IMR-90 (cell line): ENCODE data around the gene CALHM3. TPM values are rescaled to one million over a fixed set of nuclear protein-coding genes. Genes with fewer than 3 reads are reported as not detected.
"Not testable (repeated sequence)": the region's sequence is repeated elsewhere in the genome, so short reads cannot be mapped to it uniquely, and the experiment has no call there.

ENCODE experiments used
- ATAC-seq: fragments of 200-7000 bp; cut with Tn5 transposase; 2 replicates; pipeline ENCODE4 v1.9.1; 2020; ENCODE audit warnings: low read depth, mild to moderate bottlenecking, moderate library complexity
- BruUV-seq: library from RNA; stranded (reverse); fragments of 400-500 nt; replicated peaks from 2 replicates; lab custom pipeline; 2021; lab: Mats Ljungman, UMichigan
- CTCF ChIA-PET: fragments of 300-600 bp; formaldehyde crosslinking; extraction: SDS; loops from one replicate; lab custom pipeline; 2021; ENCODE audit warnings: antibody characterized with exemption; lab: Yijun Ruan, JAX
- POLR2A ChIA-PET: fragments of 300-600 bp; sonication (Branson Sonifier 250); formaldehyde crosslinking; loops from one replicate; lab custom pipeline; 2022; ENCODE audit warnings: antibody characterized with exemption; ENCODE audit not compliant: unreplicated experiment; lab: Charles Lee
- DNase-seq: peaks from one replicate; pipeline ENCODE4 v3.0.0; 2013
- H2AFZ ChIP-seq: replicated peaks from 2 replicates; pipeline ENCODE3; 2013; ENCODE audit warnings: low read length, mild to moderate bottlenecking; ENCODE audit not compliant: poor library complexity
- H2AK5ac ChIP-seq: 2 replicates; pipeline ENCODE4 v1.6.1; 2013; ENCODE audit warnings: low read depth, low read length, inconsistent platforms
- H2AK9ac ChIP-seq: replicated peaks from 2 replicates; pipeline ENCODE3; 2013; ENCODE audit warnings: mild to moderate bottlenecking, low read depth, low read length, moderate library complexity; ENCODE audit not compliant: poor library complexity
- H2BK120ac ChIP-seq: 2 replicates; pipeline ENCODE4 v1.6.1; 2013; ENCODE audit warnings: low read depth, low read length, inconsistent platforms
- H2BK15ac ChIP-seq: 3 replicates; pipeline ENCODE4 v1.6.1; 2013; ENCODE audit warnings: low read depth, low read length, inconsistent platforms
- H2BK20ac ChIP-seq: 2 replicates; pipeline ENCODE4 v1.6.1; 2013; ENCODE audit warnings: low read depth, mild to moderate bottlenecking, inconsistent platforms, low read length, moderate library complexity
- H2BK5ac ChIP-seq: 2 replicates; pipeline ENCODE4 v1.6.1; 2013; ENCODE audit warnings: mild to moderate bottlenecking, low read depth, low read length, inconsistent platforms; ENCODE audit not compliant: poor library complexity, severe bottlenecking
- H3K14ac ChIP-seq: replicated peaks from 2 replicates; pipeline ENCODE4 v1.6.1; 2013; ENCODE audit warnings: low read depth, low read length, inconsistent platforms
- H3K18ac ChIP-seq: 2 replicates; pipeline ENCODE4 v1.6.1; 2013; ENCODE audit warnings: low read depth, low read length, control low read depth
- H3K23ac ChIP-seq: 2 replicates; pipeline ENCODE4 v1.6.1; 2013; ENCODE audit warnings: low read depth, low read length, inconsistent platforms
- H3K27ac ChIP-seq: 2 replicates; pipeline ENCODE4 v1.5.1; 2013; ENCODE audit warnings: mild to moderate bottlenecking, control low read depth, low read length; ENCODE audit not compliant: insufficient read depth
- H3K27me3 ChIP-seq: 2 replicates; pipeline ENCODE4 v1.6.1; 2013; ENCODE audit warnings: low read length; ENCODE audit not compliant: control insufficient read depth, insufficient read depth
- H3K36me3 ChIP-seq: 2 replicates; pipeline ENCODE4 v1.6.1; 2013; ENCODE audit warnings: low read length, mixed read lengths; ENCODE audit not compliant: control insufficient read depth, insufficient read depth
- H3K4ac ChIP-seq: 2 replicates; pipeline ENCODE4 v1.6.1; 2013; ENCODE audit warnings: low read depth, low read length, inconsistent platforms
- H3K4me1 ChIP-seq: 2 replicates; pipeline ENCODE4 v1.6.1; 2013; ENCODE audit warnings: low read length, mixed read lengths; ENCODE audit not compliant: control insufficient read depth, insufficient read depth
- H3K4me2 ChIP-seq: 2 replicates; pipeline ENCODE4 v1.6.1; 2013; ENCODE audit warnings: low read depth, mild to moderate bottlenecking, control low read depth, low read length, moderate library complexity
- H3K4me3 ChIP-seq: 2 replicates; pipeline ENCODE4 v1.5.1; 2013; ENCODE audit warnings: low read depth, mild to moderate bottlenecking, control low read depth, low read length, moderate library complexity; ENCODE audit not compliant: insufficient read depth
- H3K56ac ChIP-seq: 2 replicates; pipeline ENCODE4 v1.6.1; 2013; ENCODE audit warnings: low read length, inconsistent platforms; ENCODE audit not compliant: insufficient read depth; ENCODE audit errors: extremely low read depth
- H3K79me1 ChIP-seq, 2 experiments: 2 replicates each; pipeline ENCODE4 v1.6.1; 2013; ENCODE audit warnings: low read length in 2 of 2, inconsistent platforms in 1 of 2, low read depth in 1 of 2
- H3K9ac ChIP-seq: 2 replicates; pipeline ENCODE4 v1.6.1; 2013; ENCODE audit warnings: low read depth, low read length, control low read depth
- H3K9me1 ChIP-seq: 2 replicates; pipeline ENCODE4 v1.6.1; 2013; ENCODE audit warnings: low read length, inconsistent platforms; ENCODE audit not compliant: insufficient read depth
- H3K9me3 ChIP-seq: 2 replicates; pipeline ENCODE4 v1.6.1; 2013; ENCODE audit warnings: low read length; ENCODE audit not compliant: control insufficient read depth, insufficient read depth
- H4K20me1 ChIP-seq: 2 replicates; pipeline ENCODE4 v1.6.1; 2013; ENCODE audit warnings: low read length, inconsistent platforms; ENCODE audit not compliant: insufficient read depth
- H4K5ac ChIP-seq: 2 replicates; pipeline ENCODE4 v1.6.1; 2013; ENCODE audit warnings: mild to moderate bottlenecking, low read depth, low read length, control low read depth
- H4K8ac ChIP-seq, 2 experiments: 2 replicates each; pipeline ENCODE4 v1.6.1; 2013; ENCODE audit warnings: low read depth in 2 of 2, low read length in 2 of 2, control low read depth in 1 of 2, inconsistent platforms in 1 of 2
- H4K91ac ChIP-seq: 2 replicates; pipeline ENCODE4 v1.6.1; 2013; ENCODE audit warnings: low read depth, low read length, inconsistent platforms; ENCODE audit not compliant: insufficient read depth
- WGBS, 2 experiments: methylation state at CpG; one replicate each; pipeline versions ENCODE4 v1.1.5 to v1.1.7; 2013; ENCODE audit warnings: missing lambda C conversion rate in 2 of 2; ENCODE audit not compliant: insufficient read length in 1 of 2; ENCODE audit errors: extremely low coverage in 2 of 2; 5-methylcytosine and 5-hydroxymethylcytosine counted together
- dilution Hi-C: fragments of 300-500 bp; cut with HindIII; formaldehyde crosslinking; loops from one replicate; pipeline ENCODE4 v1.14.3; 2018; ENCODE audit warnings: low sequenced_read_pairs; ENCODE audit not compliant: unreplicated experiment
- in situ Hi-C: fragments of 300-500 bp; cut with MboI; formaldehyde crosslinking; loops from 3 replicates; pipeline ENCODE4 v1.14.3; 2019; ENCODE audit warnings: low sequenced_read_pairs, inconsistent platforms, mixed read lengths
- intact Hi-C: fragments of 100-400 bp; cut with micrococcal nuclease; formaldehyde crosslinking; loops from 2 replicates; pipeline ENCODE4 v1.10.0; 2022
- polyA plus RNA-seq, 3 experiments: library from polyadenylated mRNA; depleted of rRNA; stranded (reverse); fragments of >200 nt; gene quantifications; 2 replicates each; pipeline ENCODE4 v1.2.3, GENCODE V29; 2012; ENCODE audit warnings: low replicate concordance in 1 of 3
- total RNA-seq: library from RNA; depleted of rRNA; stranded (reverse); fragments of >200 nt; gene quantifications from 2 replicates; pipeline ENCODE4 v1.2.3, GENCODE V29; 2012

The CALHM3 gene
- total and polyA plus RNA-seq, 2 of the 4 experiments (the other 2 are of a cell fraction): not detected

DNA sequence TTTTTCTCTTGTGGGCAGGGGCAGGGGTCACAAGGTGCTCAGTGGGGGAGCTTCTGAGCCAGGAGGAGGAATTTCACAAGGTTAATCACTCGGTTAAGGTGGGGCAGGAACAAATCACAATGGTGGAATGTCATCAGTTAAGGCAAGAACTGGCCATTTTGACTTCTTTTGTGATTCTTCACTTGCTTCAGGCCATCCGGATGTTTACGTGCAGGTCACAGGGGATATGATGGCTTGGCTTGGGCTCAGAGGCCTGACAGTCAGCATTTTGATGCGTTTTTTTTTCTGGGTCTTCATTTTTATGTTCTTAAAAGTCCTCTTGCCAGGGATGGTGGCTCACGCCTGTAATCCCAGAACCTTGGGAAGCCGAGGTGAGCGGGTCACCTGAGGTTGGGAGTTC lies 43.0 kb upstream of the CALHM3 start:
- in situ Hi-C loops, intact Hi-C loops, H3K9me3 ChIP-seq, H4K20me1 ChIP-seq, H3K36me3 ChIP-seq, H2BK5ac ChIP-seq, H4K5ac ChIP-seq, H3K27ac ChIP-seq, H2AK5ac ChIP-seq, H3K9ac ChIP-seq, H3K18ac ChIP-seq, H2BK15ac ChIP-seq, H3K14ac ChIP-seq, H3K9me1 ChIP-seq, H3K23ac ChIP-seq, H4K91ac ChIP-seq, H2AFZ ChIP-seq, H2AK9ac ChIP-seq, ATAC-seq, H4K8ac ChIP-seq, H2BK120ac ChIP-seq, dilution Hi-C loops, BruUV-seq, H3K56ac ChIP-seq, H3K4me3 ChIP-seq, DNase-seq, H3K4me2 ChIP-seq, H3K4me1 ChIP-seq, H3K4ac ChIP-seq, H2BK20ac ChIP-seq, H3K79me1 ChIP-seq: not testable (repeated sequence)
- CTCF ChIA-PET: interaction anchor here (0.6 kb wide), 1 partner anchor 328 kb away, joined by 3 read pairs; no protein-coding TSS in a partner anchor
- H3K27me3 ChIP-seq: peaks cover 31% of the 10 kb centered on the region
- WGBS, 2 experiments: 52% methylated on average over 4 of the region's 7 CpGs; no CpG with 5 or more reads in 1 of the 2 experiments
- POLR2A ChIA-PET: interaction anchor here (0.6 kb wide), 1 partner anchor 236 kb away, joined by 4 read pairs; no protein-coding TSS in a partner anchor
